GM12892 (cell line): Measurements from ENCODE around the gene AVPR1B.

Experiments
- POLR2A ChIP-seq: IDR thresholded peaks from 2 replicates; pipeline ENCODE4 v1.6.1; 2011; ENCODE audit warnings: low read depth, low read length, control low read depth
- POLR2AphosphoS5 ChIP-seq: IDR thresholded peaks from 2 replicates; pipeline ENCODE4 v1.6.1; 2011; ENCODE audit warnings: low read depth, low read length, control low read depth
- TAF1 ChIP-seq: IDR thresholded peaks from 2 replicates; pipeline ENCODE4 v1.6.1; 2011; ENCODE audit warnings: low read depth, mild to moderate bottlenecking, control low read depth, low read length, borderline replicate concordance

DNA sequence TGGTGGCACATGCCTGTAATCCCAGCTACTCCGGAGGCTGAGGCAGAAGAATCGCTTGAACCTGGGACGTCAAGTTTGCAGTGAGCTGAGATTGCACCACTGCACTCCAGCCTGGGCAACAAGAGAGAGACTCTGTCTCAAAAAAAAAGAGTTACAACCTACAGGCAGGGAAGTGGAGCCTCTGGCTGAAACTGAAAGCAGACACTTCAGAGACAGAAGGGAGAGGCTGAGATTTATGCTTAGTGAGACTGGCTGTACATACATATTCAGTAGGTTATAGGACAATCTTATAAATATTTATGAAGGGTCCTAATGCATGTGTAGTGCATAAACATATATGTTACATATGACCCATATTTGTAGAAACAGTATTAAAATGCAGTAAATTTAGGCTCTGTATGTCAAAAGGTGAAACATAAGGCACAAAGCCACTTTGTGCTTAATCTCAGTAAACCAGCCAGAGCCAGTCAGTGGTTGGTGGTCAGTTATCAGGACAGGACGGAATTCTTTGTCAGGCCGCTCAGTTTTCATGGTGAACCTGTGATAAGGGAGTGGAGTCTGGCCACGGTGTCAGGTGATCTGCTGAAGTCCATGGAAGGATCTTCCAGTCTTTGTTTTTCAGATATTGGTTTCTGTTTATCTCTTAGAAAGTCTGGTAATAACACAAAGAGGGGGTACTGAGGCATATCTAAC lies 50.6 kb downstream of the AVPR1B start:
- no peak for TF ChIP-seq POLR2A
- TF ChIP-seq POLR2AphosphoS5: no peak
- no peak for TF ChIP-seq TAF1
